CD4-positive, alpha-beta T cell treated with Interleukin-15 for 1 hour (primary cell): ENCODE results near the gene NEIL3.
A peak's percentile ranks its signal among the peaks of the same experiment; 100 is the strongest.

Experiments
- DNase-seq: peaks from one replicate; pipeline ENCODE4 v3.0.0-alpha.2; 2020

Gene NEIL3, protein sequence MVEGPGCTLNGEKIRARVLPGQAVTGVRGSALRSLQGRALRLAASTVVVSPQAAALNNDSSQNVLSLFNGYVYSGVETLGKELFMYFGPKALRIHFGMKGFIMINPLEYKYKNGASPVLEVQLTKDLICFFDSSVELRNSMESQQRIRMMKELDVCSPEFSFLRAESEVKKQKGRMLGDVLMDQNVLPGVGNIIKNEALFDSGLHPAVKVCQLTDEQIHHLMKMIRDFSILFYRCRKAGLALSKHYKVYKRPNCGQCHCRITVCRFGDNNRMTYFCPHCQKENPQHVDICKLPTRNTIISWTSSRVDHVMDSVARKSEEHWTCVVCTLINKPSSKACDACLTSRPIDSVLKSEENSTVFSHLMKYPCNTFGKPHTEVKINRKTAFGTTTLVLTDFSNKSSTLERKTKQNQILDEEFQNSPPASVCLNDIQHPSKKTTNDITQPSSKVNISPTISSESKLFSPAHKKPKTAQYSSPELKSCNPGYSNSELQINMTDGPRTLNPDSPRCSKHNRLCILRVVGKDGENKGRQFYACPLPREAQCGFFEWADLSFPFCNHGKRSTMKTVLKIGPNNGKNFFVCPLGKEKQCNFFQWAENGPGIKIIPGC

DNA sequence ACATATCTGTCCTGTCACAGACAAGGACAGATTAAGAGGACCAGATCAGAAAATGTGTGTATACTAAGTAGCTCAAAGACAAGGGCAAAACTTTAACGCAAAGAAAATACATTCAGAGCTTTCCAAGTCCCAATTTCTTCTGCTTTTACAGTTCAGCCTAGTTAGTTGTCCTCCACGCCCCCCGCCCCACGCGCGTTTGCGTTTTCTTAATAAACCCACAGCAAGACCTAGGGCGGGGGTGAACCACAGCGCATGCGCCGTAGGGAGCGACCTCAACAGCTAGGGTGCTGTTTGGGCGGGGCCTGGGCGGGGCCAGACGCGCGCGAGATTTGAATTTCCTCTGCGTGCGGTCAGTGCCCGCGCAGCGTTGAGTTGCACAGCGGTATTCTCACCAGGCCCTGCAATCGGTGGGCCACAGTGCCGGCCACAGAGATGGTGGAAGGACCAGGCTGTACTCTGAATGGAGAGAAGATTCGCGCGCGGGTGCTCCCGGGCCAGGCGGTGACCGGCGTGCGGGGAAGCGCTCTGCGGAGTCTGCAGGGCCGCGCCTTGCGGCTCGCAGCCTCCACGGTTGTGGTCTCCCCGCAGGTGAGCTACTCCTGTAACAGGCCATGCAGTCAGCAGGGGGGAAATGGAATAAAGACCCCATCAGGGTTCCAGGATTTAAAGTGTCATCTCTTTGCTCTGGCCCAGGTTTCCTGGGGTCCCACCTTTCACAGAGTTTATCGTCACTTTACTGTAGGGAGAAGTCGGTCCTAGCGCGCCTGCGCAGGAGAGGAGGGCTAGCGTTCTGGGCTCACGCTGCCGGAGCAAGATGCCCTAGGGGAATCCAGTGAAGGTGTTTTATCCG is at the start of gene NEIL3:
TSS of gene NEIL3 (plus strand) at position 353 of the 850 bp plus-strand sequence. CDS start at position 433, 80 bp downstream.
- peak; percentile 93 for DNase-seq

DNA sequence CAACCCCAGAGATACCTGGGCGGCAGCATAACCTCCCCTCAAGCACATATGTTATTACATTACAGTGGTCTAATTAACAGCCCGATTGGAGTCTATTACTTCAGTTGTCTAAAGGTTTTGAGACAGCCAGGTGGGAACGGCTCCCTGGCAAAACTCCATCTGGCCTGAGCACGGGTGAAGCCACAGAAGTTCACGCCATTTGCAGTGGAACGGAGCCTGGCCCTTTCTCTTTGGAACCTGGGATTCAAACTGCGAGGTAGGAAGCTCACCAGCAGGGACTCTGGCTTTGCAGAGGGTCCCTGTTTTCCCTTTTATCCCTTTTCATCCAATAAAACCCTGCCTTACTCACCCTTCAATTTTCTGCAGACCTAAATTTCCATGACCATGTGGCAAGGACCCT is 45.9 kb upstream of the NEIL3 start:
- no peak for DNase-seq

DNA sequence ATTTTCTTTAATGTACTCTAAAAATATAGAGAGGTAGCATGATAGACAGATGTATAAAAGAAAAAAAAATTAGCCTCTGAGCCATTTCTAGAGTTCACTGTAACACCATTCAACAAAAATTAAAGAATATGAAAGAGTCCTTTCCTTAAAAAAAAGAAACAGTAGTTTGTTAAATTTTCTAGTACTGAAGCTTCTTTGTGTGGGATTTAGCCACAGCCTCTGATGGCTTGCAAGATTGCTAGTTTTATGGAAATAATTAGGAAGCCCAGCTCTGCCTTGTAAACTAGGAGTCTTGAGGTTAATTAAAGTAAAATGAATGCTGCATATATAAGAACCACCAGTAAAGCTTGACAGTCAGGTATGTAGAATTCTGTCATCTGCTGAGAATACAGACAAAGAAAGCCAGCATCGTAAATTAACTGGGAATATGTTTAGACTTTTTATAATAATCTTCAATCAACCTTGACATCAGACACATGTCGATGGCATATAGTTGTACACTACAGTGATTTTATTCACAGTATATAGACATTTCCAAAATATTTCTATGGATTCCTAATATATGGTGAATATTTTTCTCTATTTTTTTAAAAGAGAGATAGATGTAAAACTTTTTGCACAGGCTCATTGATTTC is 44.8 kb upstream of the NEIL3 start:
- no peak for DNase-seq

DNA sequence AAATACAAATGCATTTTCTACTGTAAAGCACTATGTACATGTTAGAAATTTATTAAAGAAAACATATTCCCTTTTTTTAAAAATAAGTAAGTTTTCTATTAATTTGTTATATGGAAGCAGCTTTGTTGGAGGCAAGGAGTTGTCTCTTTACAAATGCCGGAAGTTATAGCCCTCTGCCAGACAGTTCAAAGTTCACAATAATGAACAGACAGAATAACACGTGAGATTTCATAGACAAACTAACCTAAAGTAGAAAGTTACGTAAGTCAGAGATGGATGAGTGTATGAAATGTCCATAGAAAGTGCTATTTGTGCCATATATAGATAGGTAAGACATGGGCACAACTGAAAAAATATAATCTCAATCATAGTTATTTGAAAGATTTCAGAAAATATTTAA is 43.9 kb upstream of the NEIL3 start:
- DNase-seq, result no peak

DNA sequence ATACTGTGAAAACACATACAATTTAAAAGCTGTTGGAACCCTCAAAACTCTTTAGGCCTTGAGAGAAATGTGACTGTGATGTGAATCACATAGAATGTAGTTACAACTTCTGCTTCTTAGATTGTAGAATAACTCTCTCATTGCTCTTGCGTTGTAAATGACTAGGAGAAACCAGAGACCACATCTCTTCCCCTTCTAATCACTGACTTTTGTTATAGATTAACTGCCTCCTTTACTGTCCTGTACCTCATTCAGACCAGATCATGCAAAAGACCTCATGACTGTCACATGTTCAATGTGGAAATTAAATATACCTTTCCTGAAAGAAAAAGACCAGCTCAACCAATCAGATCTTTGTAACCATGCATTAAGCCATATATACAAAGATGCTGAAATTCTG is 43.2 kb upstream of the NEIL3 start:
- DNase-seq, result no peak

DNA sequence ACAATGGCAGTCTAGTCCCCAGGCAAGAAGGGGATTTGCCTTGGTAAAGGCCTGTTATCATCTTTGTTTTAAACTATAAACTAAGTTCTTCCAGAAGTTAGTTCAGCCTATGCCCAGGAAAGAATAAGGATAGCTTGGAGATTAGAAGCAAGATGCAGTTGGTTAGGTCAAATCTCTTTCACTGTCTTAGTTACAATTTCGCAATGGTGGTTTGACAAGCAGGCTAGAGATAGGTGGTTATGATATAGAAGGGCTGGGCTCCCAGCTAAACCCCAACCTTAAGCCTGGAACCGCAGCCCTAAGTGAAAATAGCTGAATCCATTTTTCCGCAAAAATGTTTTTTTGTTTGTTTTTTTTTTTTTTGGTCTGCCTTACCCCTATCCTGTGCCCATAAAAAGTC is 41.8 kb upstream of the NEIL3 start:
- DNase-seq, result no peak

DNA sequence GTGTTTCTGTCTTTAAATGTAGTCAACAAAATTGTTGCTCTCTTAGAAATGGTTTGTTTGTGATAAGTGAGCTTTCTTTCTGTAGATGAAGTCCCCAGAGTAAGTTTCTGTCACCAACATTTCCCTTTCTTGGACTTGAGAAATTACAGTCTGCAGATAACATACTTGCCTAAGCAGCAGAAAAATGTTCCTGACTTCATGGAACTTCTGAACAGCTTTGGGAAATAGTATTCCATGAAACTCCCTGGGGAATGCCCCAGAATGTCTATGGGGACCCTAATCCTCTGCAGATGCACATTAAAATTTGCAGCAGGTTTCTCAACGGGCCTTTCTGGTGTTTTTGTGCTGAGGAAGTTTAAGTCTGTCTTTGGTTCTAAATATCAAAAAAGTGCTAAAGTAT is 38.6 kb upstream of the NEIL3 start:
- DNase-seq, result no peak

DNA sequence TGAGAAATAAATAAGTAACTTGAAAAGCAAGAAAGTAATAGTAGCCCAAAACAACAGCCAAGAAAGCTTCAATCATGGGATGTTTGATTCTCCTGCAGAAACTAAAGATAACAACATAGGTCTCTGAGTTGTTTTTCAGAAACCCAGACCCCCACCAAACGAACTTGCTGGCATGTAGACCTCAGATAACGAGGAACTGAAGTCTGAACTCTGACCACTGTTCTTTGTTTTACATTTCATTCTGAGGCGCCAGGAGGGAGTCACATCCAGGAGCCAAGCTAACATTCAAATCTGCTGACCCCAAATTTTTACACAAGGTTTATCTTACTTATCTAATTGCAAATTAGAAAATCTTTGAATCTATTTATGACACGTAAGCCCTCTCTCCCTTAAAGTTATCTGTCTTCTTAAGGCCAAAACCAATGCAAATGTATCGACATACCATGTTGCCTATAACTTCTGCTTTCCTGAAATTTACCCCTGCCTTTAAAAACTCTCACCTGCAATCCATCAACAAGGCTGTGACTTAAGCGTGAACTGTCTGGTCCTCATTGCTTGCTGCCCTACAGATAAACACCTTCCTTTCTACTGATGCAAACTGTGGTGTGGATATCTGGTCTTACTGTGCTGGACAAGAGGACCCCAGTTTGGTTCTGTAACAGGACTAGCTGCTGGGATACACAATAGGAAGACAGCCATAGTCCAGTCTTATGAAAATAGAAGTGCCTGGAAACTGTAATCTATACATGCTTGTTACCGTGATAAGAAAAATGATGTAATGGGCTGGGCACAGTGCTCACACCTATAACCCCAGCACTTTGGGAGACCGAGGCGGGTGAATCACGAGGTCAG is 37.5 kb upstream of the NEIL3 start:
- DNase-seq, result no peak

DNA sequence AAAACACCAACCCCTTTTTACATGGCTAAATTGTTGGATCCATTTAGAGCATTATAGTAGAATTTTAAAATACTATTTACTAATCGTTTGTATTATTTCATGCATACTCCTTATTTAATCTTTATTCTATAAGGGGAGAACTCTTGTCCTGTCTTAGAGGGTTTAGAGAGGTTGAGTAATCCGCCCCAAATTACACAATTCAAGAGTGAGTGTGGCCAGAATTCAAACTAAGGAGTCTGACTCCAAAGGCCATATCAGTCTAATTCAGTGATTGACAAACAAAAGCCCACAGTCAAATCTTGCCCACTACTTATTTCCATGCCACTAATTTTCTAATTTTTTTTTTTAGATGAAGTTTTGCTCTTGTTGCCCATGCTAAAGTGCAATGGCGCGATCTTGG is 33.7 kb upstream of the NEIL3 start:
- DNase-seq, result no peak

DNA sequence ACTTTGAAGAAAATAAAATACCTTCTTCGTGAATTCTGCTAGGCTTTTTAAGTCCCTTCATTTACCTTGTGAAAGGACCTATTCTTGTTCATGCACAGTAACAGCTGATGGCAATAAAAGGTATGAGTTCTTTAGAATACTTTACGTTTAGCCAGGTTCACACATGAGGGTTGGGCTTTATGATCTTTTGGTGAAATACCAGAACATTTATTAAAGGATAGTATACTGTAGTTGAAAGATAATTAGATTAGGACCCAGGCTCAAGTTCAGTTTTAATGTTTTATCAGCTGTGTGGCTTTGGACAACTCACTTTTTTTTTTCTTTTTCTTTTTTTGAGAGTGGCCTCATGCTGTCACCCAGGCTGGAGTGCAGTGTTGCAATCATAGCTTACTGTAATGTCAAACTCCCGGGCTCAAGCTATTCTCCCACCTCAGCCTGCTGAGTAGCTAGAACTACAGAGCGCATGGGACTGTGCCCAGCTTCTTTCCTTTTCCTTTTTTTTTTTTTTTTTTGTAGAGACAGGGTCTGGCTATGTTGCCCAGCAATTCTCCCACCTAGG is 28.2 kb upstream of the NEIL3 start:
- no peak for DNase-seq

DNA sequence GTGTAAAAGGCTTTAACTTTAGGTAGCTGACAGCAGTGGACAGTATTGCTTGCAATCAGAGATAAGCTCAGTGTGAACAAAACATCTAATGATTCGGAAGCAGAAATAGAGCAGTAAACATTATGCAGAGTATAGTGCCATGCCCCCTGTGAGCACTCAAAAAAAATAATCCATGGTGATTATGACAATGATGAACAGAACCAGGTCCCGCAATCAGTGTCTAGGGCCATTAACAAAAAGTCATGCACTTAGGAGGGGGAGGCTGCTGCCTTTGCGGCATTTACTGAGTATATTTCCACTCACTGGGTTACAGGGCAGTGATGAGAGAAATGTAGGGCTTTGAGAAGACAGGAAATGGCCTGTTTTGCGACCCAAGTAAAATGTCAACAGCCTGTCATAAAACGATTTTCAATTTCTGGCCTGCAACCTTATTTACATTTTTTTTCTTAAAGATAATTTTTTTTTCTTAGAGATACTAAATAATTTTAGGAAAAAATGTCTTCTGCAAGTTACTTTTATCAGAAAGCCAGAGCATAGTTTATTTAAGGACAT is 27.3 kb upstream of the NEIL3 start:
- no peak for DNase-seq

DNA sequence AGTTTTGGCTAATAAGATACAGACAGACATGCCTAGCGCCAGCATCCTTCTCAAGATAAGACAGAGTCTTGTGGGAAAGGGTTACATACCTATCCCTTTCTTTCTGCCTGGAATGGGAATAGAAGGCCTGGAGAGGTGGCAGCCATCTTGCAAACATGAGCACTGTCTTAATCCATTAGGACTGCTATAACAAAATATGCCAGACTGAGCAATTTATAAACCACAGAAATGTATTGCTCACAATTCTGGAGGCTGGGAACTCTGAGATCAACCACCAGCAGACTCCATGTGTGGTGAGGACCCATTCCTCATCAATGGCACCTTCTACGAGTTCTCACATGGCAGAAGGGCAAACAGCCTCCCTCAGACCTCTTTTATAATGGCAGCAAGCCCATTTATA is 26.5 kb upstream of the NEIL3 start:
- no peak for DNase-seq

DNA sequence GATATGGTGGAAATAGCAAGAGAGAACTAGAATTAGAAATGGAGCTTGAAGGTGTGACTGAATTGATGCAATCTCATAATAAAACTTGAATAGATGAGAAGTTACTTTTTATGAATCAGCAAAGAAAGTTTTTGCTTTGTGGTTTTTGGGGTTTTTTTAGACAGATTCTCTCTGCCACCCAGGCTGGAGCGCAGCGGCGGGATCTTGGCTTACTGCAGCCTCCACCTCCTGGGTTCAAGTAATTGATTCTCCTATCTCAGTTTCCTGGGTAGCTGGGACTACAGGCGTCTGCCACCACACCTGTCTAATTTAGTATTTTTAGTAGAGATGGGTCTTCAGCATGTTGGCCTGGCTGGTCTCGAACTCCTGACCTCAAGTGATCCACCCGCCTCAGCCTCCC is 23.7 kb upstream of the NEIL3 start:
- no peak for DNase-seq

DNA sequence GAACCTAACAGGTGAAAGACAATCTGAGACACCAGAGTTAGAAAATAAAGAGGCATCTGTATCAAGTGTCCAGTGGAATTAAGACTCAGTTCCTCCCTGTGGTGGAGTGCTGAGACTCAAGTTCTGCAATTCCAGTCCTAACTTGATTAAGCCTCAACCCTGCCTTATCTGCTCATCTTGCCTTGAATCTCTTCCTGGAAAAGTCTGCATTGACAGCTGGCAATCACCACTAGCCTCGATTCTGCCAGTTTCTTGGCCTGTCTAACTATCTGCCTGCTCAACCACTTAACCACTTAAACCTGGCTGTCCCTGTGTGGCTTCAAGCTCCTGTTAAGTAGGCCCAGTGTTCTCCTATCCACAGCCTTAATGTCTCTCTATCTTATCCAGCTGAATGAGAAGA is 22.4 kb upstream of the NEIL3 start:
- DNase-seq, result no peak

DNA sequence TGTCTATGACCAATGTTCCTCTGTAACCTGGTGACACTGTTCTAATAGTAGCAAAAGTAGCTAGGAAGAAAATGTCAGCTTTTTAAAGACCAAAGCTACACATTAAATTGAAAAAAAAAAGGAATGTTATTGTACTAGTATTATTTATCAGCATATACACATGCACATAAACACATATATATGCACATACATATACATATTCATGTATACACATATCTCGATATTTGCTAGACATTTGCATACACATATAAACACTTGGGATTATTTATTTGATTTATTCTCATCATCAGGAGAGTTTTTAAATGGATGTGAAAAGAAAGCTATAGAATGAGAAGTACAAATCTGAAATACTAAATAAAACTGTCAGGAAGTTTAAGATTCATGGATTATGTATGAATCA is 21.3 kb upstream of the NEIL3 start:
- no peak for DNase-seq

DNA sequence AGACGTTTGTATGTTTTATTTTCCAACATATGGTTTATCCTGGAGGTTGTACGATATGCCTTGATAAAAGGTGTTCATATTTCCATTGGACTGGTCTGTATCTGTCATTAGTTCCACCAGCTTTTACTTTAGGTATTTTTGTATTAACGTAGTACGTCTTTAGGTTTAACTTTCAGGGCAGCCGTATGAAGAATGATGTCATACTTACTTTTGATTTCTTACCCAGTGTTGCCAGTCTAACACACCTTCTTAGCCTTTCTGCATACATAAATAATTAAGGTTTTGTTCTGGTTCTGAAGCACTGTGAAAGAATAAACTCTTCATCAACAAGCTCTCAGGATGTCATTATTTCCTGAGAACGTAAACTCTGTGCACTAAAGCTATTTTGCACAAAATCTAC is 18.9 kb upstream of the NEIL3 start:
- DNase-seq, result no peak

DNA sequence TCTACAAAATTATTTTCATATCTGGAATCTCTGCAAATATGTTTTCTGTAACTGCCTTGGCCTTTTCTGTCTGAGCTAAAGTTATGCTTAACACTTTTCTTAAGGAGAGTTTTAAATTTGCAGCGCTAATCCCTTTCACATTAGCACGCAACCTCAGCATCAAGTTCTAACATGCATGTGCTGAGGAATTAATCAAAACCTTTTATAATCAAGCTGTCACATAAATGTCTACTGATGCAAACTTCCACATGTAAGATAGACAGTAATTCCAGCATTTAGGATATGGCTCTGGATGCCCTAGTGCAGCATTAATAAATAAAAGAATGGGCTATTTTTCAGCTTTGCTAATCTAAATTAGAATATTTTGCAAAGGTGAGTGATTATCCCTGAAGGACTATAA is 17.5 kb upstream of the NEIL3 start:
- no peak for DNase-seq

DNA sequence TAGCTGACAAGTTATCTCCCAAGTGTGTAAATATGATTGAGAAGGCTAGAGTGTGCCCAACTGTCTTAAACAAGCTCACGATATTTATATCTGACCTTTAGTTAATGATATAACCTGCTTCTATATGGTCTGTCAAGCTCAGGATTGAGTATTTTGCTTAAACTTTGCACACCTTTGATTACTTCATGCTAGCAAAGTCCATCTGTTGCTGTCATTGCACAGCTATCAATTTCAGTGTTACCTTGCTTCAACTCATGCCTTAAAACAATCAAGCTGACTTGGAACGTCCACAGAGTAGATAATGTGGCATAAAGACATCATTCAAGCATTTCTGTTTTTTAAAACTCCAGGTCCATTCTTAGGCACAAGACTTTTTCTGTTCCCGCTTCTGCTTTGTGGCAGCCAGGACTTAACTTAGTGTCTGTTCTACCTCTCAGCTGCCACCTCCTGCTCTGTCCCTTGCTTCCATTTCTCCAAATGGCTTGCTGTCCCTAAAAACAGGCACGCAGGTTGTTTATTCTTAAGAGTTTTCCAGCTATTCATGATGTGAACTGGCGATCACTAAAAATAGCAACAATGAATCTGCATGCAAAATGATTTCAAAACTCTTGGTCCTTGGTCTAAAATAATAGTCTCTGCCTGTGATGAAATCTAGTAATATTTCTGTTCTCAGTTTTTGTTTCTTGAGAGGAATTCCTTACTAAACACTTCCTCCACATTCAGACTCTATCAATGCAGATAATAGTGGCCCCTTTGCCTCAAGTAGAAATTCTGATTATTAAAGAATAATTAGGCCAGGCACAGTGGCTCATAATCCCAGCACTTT is 16.3 kb upstream of the NEIL3 start:
- DNase-seq, result no peak

DNA sequence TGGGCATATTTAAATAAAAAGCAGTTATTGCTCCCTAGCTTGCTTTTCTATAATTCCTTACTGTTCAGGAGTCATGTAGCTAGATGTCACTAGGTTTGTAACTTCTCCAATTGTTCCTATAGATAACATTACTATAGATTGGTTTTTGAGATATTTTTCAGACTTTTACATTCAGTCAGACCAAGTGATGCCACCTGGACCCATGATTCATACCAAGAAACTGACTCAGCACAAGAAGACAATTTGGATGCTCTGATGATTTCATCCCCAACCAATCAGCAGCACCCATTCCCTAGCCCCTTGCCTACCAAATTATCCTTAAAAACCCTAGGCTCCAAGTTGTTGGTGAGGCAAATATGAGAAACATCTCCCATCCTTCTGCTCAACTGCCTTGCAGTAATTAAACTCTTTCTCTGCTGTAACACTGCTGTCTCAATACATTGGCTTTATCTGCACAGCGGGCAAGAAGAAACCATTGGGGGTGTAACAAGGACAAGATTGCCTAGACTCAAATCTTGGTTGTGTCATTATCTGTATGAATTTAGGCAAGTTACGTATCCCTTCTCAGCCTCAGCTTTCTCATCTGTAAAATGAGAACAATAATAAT is 11.8 kb upstream of the NEIL3 start:
- no peak for DNase-seq

DNA sequence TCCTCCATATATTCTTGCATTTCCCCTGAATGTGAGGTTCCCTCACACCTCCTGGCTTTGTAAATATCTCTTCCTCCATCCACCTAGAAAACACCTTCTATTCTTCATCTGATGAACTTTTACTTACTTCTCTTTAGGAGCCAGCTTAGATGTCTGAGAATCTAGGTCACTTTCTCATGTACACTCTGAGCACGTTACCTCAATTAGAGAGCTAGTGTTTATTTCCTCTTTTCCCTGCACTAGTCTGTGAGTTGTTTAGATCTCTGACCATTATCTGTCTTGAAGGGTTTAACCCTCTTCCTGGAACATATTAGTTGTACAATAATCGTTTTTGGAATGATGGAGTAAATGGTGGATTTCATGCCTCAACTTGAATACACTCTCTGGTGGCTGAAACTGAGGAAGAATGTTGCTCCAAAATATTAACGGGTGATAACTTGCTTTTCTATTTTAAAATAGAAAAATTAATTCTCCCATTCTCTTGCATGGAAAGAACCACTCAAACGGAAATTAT is 8.5 kb upstream of the NEIL3 start:
- DNase-seq, result no peak
